Caco-2 (cell line): Measurements from ENCODE around the gene CEP63. TPM values are rescaled to one million over a fixed set of nuclear protein-coding genes. Genes with fewer than 3 reads are reported as not detected.
A peak's percentile ranks its signal among the peaks of the same experiment; 100 is the strongest.

Experiments
- BruUV-seq: library from RNA; stranded (reverse); fragments of 400-500 nt; replicated peaks from 2 replicates; lab custom pipeline; 2021; lab: Mats Ljungman, UMichigan
- CTCF ChIA-PET: fragments of 300-600 bp; sonication (Branson Sonifier 250); formaldehyde crosslinking; loops from one replicate; lab custom pipeline; 2022; ENCODE audit warnings: antibody characterized with exemption; lab: Charles Lee
- POLR2A ChIA-PET: fragments of 300-600 bp; sonication (Branson Sonifier 250); formaldehyde crosslinking; loops from one replicate; lab custom pipeline; 2022; ENCODE audit warnings: antibody characterized with exemption; lab: Charles Lee
- DNase-seq, 2 experiments: peaks; one replicate each; pipeline versions ENCODE4 v3.0.0 to v3.0.0-alpha.2; 2020 to 2022
- H3K27me3 ChIP-seq: replicated peaks from 2 replicates; pipeline ENCODE4 v1.6.0; 2011; ENCODE audit warnings: low read length; ENCODE audit not compliant: control insufficient read depth, insufficient read depth
- H3K36me3 ChIP-seq: 2 replicates; pipeline ENCODE4 v1.5.1; 2011; ENCODE audit warnings: low read length; ENCODE audit not compliant: control insufficient read depth, insufficient read depth
- H3K4me1 ChIP-seq: fragments of 250-450 bp; sonication (Bioruptor Pico); 2 replicates; pipeline ENCODE4 v1.5.1; 2020; ENCODE audit warnings: mild to moderate bottlenecking
- H3K4me3 ChIP-seq: 2 replicates; pipeline ENCODE4 v1.5.1; 2011; ENCODE audit warnings: low read depth, mild to moderate bottlenecking, control low read depth, low read length
- H3K9me3 ChIP-seq: fragments of 250-450 bp; sonication (Bioruptor Pico); 2 replicates; pipeline ENCODE4 v1.5.1; 2020; ENCODE audit warnings: mild to moderate bottlenecking, moderate library complexity
- H3K27ac Mint-ChIP-seq: one replicate; pipeline ENCODE4 v1.8.0; 2022; ENCODE audit warnings: mixed read lengths; ENCODE audit not compliant: unreplicated experiment
- H3K27me3 Mint-ChIP-seq: one replicate; pipeline ENCODE4 v1.8.0; 2022; ENCODE audit warnings: mixed read lengths; ENCODE audit not compliant: insufficient read depth, unreplicated experiment
- H3K36me3 Mint-ChIP-seq: one replicate; pipeline ENCODE4 v1.8.0; 2022; ENCODE audit warnings: mild to moderate bottlenecking, mixed read lengths; ENCODE audit not compliant: insufficient read depth, unreplicated experiment
- H3K4me1 Mint-ChIP-seq: one replicate; pipeline ENCODE4 v1.8.0; 2022; ENCODE audit warnings: low read depth, mixed read lengths; ENCODE audit not compliant: unreplicated experiment
- H3K4me3 Mint-ChIP-seq: one replicate; pipeline ENCODE4 v1.8.0; 2022; ENCODE audit warnings: mild to moderate bottlenecking, moderate library complexity, mixed read lengths; ENCODE audit not compliant: unreplicated experiment
- H3K9me3 Mint-ChIP-seq: one replicate; pipeline ENCODE4 v1.8.0; 2022; ENCODE audit warnings: mixed read lengths; ENCODE audit not compliant: unreplicated experiment
- CTCF ChIP-seq, 2 experiments: fragments of 200-600 bp in 1 of 2; IDR thresholded peaks; 1 replicate in 1 of 2; 2 replicates in 1 of 2; pipeline versions ENCODE4 v1.5.1 to v1.8.0; 2011 to 2022; ENCODE audit warnings: antibody characterized with exemption in 1 of 2, control low read depth in 1 of 2, inconsistent platforms in 1 of 2, low read depth in 1 of 2, low read length in 1 of 2, mild to moderate bottlenecking in 1 of 2, moderate library complexity in 1 of 2; ENCODE audit not compliant: insufficient read depth in 1 of 2, severe bottlenecking in 1 of 2, unreplicated experiment in 1 of 2
- intact Hi-C: fragments of 100-400 bp; cut with micrococcal nuclease; formaldehyde crosslinking; loops from one replicate; pipeline ENCODE4 v1.10.0; 2022; ENCODE audit not compliant: unreplicated experiment
- total RNA-seq: library from RNA; stranded (reverse); gene quantifications from 2 replicates; pipeline ENCODE4 v1.2.3, GENCODE V29; 2022

The CEP63 gene
- total RNA-seq, 1 experiment from 2014 or later: 21.9 TPM

GRCh38 chr3:134527037-134527436 is 41.2 kb downstream of the CEP63 start:
- intact Hi-C loops: no loop called here
- ChIA-PET POLR2A (no interaction called here), CTCF (no interaction called here)
- Mint-ChIP-seq H3K4me3 (no peak overlapping the region), H3K36me3 (peaks cover 12% of the 10 kb centered on the region), H3K27me3 (no peaks in the 10 kb centered on the region), H3K9me3 (peaks cover 42% of the 10 kb centered on the region), H3K27ac (no peak overlapping the region), H3K4me1 (no peaks in the 10 kb centered on the region)
- peak in 1 of 2 experiments; percentile 26 for DNase-seq
- peak; percentile 28 to 43 for TF ChIP-seq CTCF (IDR thresholded peaks at IDR 0.05; ENCODE audit: insufficient read depth in 1 of 2, low read depth in 1 of 2, low read length in 1 of 2, severe bottlenecking in 1 of 2, unreplicated experiment in 1 of 2)
- no peak overlapping the region for H3K4me3 ChIP-seq
- H3K27me3 ChIP-seq: no peaks in the 10 kb centered on the region
- BruUV-seq: no TSS peak
- H3K9me3 ChIP-seq: peaks cover 15% of the 10 kb centered on the region; the same call in 1 of the 2 replicates
- no peaks in the 10 kb centered on the region for H3K4me1 ChIP-seq
- no peaks in the 10 kb centered on the region; the same call in 1 of the 2 replicates for H3K36me3 ChIP-seq

GRCh38 chr3:134527538-134528186 is 41.8 kb downstream of the CEP63 start:
- Mint-ChIP-seq H3K4me3 (no peak overlapping the region), H3K27ac (no peak overlapping the region), H3K9me3 (peaks cover 35% of the 10 kb centered on the region), H3K36me3 (peaks cover 12% of the 10 kb centered on the region), H3K27me3 (no peaks in the 10 kb centered on the region), H3K4me1 (no peaks in the 10 kb centered on the region)
- ChIA-PET CTCF (no interaction called here), POLR2A (no interaction called here)
- no peaks in the 10 kb centered on the region; the same call in 1 of the 2 replicates for H3K36me3 ChIP-seq
- no peak overlapping the region for H3K4me3 ChIP-seq
- TF ChIP-seq CTCF (IDR thresholded peaks at IDR 0.05; ENCODE audit: insufficient read depth in 1 of 2, low read depth in 1 of 2, low read length in 1 of 2, severe bottlenecking in 1 of 2, unreplicated experiment in 1 of 2): no peak
- peaks cover 14% of the 10 kb centered on the region; the same call in 1 of the 2 replicates for H3K9me3 ChIP-seq
- H3K4me1 ChIP-seq: no peaks in the 10 kb centered on the region
- intact Hi-C loops: no loop called here
- no TSS peak for BruUV-seq
- DNase-seq: no peak
- H3K27me3 ChIP-seq: no peaks in the 10 kb centered on the region

GRCh38 chr3:134533493-134533892 is 47.6 kb downstream of the CEP63 start:
- H3K36me3 Mint-ChIP-seq: no peaks in the 10 kb centered on the region
- no peak for TF ChIP-seq CTCF (IDR thresholded peaks at IDR 0.05; ENCODE audit: insufficient read depth in 1 of 2, low read depth in 1 of 2, low read length in 1 of 2, severe bottlenecking in 1 of 2, unreplicated experiment in 1 of 2)
- H3K9me3 ChIP-seq: no peaks in the 10 kb centered on the region
- ChIA-PET POLR2A (no interaction called here), CTCF (no interaction called here)
- BruUV-seq: no TSS peak
- H3K4me3 Mint-ChIP-seq: no peak overlapping the region
- H3K36me3 ChIP-seq: no peaks in the 10 kb centered on the region
- intact Hi-C loops: no loop called here
- no peak for DNase-seq
- no peaks in the 10 kb centered on the region for H3K9me3 Mint-ChIP-seq
- H3K27me3 Mint-ChIP-seq: no peaks in the 10 kb centered on the region
- no peak overlapping the region for H3K4me3 ChIP-seq
- no peaks in the 10 kb centered on the region for H3K27me3 ChIP-seq
- H3K4me1 Mint-ChIP-seq: no peaks in the 10 kb centered on the region
- no peak overlapping the region for H3K27ac Mint-ChIP-seq
- no peaks in the 10 kb centered on the region for H3K4me1 ChIP-seq
